G401 (cell line): ENCODE data around the gene ABLIM2. TPM values are rescaled to one million over a fixed set of nuclear protein-coding genes. Genes with fewer than 3 reads are reported as not detected.

ENCODE experiments used
- DNase-seq: peaks from one replicate; pipeline ENCODE4 v3.0.0-alpha.2; 2015; ENCODE audit warnings: low spot score
- in situ Hi-C: cut with HindIII; loops from 2 replicates; pipeline ENCODE4 v1.10.0; 2016; ENCODE audit warnings: low sequenced_read_pairs, mixed read lengths
- total RNA-seq: library from RNA; depleted of rRNA; stranded (reverse); fragments of >200 nt; shearing (Covaris generic); gene quantifications from 2 replicates; pipeline ENCODE4 v1.2.3, GENCODE V29; 2014

ABLIM2 gene
- total RNA-seq, 1 experiment from 2014 or later = 1.3 TPM

DNA sequence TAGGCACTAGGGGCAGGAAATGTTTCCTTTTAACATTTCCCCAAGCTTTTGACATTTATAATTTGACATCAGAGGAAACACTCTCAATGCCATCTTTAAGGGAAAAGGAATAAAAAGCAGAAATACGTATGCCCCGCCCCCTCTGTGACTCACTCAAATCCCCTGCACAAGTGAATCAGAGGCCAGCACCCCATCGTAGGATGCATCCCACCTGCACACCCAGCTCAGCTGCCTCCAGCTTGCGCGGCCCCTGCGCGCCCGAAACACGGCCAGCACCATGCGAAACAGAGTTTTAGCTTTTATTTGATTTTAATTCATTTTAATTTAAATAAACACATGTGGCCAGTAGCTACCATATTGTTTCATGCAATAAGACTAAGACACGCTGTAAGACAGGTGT, 29.5 kb downstream of the ABLIM2 start:
- no peak for DNase-seq
- in situ Hi-C loops = no loop called here

DNA sequence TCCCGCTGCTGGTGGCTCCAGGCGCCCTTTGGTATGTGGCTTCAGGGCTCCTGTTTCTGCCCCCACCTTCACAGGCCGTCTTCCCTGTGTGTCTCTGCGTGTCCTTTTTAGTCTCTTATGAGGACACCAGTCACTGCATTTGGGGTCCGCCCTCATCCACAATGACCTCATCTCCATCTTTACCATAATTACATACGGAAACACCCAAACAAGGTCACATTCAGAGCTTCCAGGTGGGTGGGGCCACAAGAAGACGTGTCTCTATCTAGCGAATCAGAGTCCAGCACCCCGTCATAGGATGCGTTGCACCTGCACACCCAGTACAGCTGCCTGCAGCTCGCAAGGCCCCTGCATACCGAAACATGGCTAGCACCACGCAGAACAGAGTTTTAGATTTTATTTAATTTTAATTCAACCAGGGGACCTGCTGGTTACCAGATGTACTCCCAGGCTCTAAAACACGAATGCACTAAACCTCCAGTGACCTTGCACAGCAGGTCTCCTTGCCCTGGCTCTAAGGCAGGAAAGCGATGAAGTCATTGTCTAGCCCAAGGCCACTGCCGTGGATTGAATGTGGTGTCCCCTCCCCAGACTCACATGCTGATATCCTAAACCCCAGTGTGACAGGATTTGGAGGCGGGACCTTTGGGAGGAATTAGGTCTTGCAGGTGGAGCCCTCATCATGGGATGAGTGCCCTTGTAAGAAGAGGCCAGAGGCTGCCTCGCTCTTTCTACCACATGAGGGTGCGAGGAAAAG, 30.3 kb downstream of the ABLIM2 start:
- in situ Hi-C loops = no loop called here
- DNase-seq = no peak

DNA sequence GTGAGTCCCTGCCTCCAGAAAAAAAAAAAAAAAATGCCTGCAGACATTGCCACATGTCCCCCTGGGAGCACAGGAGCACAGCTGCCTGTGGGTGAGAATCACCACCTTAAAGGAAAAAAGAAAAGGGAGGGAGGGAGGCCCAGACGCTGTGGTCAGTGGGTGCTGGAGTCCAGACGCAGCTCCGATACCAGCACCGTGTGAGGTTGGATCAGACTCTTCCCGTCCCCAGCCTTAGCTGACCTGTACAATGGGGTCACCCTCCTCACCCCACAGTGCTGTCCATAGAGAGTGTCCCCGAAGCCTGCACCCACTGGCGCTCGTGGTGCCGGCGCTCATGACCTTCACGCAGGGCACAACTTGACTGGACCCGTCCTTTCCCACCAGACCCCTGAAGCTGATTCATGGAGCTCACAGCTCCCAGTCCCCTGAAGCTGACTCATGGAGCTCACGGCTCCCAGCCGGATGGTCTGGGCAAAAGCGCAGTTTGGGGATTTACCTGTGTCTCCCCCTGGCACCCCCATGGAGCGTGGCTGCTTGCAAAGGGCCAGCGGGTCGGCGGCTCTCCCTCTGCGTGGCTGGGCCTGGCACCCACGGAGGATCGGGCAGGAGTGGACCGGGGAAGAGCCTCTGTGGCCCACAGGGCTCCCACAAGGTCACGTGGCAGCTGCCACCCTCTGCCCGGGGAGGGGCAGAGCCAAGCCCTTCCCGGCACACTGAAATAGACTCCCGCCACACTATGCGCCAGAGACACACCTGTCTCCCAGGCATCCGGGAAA, 31.4 kb downstream of the ABLIM2 start:
- in situ Hi-C loops = no loop called here
- no peak for DNase-seq

- in situ Hi-C loops = no loop called here
- DNase-seq = no peak
Measured at GRCh38 chr4:8126523-8126922, 32.1 kb downstream of the ABLIM2 start.

DNA sequence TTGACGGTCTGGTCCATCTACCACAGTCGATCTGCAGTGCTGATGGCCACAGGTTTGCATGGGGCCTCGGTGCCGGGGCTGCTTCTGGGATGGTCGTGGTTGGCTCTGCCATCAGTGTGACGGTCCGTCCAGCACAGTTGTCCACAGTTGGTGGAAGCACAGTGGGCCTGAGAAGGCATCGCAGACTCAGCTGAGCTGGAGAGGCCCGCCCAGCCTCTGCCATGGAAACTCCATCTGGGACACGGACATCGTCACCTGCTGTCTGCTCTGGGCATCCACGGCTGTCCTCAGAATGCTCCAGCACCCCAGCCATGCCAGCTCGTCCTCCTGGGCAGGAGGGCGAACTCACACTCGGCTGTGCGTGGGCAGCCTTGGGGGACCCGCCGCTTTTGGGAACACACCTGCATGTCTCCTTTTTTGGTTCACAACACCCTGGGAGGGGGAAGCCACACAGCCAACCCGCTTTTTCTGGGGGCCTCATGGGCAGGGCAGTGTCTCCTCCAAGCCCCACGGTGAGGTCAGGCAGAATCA, 33.0 kb downstream of the ABLIM2 start:
- in situ Hi-C loops = no loop called here
- no peak for DNase-seq

GRCh38 chr4:8123870-8124269, 34.7 kb downstream of the ABLIM2 start:
- in situ Hi-C loops = no loop called here
- no peak for DNase-seq

DNA sequence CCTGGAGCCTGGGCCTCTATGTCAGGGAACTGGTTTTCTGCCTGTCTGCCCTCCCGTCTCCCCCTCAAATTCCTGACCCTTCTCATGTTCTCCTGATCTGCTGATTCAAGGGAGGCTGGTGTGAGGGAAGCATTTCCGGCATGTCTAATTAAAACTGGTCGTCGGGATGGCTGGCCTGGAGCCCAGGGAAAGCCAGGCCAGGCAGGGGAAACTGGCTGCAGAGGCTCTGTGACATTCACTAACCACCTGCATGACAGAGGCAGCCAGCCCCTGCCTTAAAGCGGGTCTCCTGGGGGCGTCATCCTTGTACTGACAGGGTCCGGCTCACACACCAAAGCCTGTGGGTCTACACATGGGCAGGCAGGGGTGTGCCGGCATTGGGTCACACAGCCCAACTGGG, 35.2 kb downstream of the ABLIM2 start:
- DNase-seq = no peak
- in situ Hi-C loops = no loop called here

DNA sequence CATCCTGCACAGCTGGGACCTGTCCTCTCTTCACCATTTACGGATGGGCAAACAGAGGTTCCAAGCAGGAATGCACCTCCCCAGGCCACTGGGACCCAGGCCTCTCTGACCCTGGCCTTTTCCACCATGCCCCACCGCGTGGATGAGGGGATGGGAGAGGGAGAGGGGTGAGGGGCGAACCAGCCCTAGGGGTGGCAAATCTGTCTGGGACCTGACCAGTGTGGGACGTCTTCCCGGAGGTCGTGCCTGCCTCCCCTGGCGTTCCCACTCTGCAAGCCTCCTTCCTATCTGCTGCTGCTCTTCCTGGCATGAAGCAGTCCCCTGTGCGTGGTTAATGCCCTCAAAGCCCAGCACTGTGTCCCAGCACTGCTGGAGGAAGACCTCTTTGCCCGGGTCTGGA, 35.9 kb downstream of the ABLIM2 start:
- no peak for DNase-seq
- in situ Hi-C loops = no loop called here

- DNase-seq = no peak
- in situ Hi-C loops = no loop called here
Measured at GRCh38 chr4:8121292-8122015, 37.2 kb downstream of the ABLIM2 start.

DNA sequence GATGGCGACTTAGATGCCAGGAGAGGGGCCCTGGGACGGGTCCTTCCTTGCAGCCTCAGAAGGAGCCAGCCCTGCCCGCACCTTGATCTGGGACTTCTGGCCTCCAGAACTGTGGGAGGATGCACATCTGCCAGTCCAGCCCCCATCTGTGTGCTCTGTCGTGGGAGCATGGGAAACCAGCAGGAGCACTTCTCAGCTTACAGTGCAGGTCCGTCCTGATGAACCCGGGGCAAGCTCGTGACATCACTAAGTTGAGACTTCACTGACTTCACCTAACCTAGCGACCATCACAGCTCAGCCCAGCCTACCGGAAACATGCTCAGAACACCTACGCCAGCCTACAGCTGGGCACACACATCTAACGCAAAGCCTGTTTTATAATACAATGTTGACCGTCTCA, 38.1 kb downstream of the ABLIM2 start:
- no peak for DNase-seq
- in situ Hi-C loops = no loop called here

DNA sequence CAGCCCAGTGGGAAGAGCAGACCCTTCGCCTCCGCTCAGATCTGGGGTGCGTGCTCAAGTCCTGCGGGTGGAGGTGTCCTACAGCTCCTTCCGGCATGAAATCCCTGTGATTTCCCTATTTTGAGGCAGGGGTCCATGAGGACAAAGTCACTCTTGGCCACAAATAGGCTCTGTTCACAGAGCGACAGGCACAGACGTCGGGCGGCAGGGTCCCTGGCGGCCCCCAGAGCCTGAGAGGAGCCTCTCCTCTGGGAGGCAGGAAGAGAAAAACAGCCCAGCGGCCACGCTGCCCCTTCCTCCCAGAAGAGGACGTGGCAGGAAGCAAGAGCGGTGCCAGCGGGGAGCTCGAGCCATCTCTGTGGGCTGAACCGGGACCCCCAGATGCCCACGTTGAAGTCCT, 38.7 kb downstream of the ABLIM2 start:
- no peak for DNase-seq
- in situ Hi-C loops = no loop called here

DNA sequence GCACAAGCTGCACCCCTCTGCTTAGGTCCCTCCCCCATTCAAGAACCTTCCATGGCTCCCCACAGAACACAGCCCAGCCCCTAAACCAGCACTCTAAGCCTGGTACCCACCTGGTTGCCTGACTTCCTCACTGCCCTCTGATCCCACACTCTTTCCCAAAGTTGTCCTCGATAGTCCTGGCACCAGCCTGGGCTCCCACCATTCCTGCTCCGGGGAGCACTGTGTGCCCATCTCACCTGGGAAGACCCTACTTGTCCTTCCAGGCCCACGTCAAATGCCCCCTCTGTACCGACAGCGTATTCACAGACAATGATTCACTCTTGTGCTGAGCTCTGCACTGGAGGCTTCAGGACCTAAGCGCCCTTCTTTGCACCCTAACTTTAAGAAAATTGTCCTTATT, 40.1 kb downstream of the ABLIM2 start:
- in situ Hi-C loops = no loop called here
- DNase-seq = no peak

- no peak for DNase-seq
- in situ Hi-C loops = no loop called here
Measured at GRCh38 chr4:8118035-8118434, 40.6 kb downstream of the ABLIM2 start.

DNA sequence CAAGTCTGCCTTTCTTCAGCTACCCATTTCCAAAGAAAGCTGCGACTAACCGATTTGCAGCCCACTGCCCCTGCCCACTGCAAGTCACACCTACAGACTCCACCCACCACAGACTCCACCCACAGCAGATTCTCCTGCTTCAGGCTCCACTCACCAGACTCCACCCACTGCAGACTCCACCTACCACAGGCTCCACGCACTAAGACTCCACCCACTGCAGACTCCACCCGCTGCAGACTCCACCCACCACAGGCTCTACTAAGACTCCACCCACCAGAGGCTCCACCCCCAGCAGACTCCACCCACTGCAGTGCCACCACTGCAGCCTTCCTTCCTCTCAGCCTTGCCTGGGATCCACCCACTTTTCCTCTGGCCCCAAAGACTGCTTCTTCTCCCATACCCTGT, 41.3 kb downstream of the ABLIM2 start:
- in situ Hi-C loops = no loop called here
- DNase-seq = no peak

- in situ Hi-C loops = no loop called here
- DNase-seq = no peak
Measured at GRCh38 chr4:8115916-8116315, 42.7 kb downstream of the ABLIM2 start.

DNA sequence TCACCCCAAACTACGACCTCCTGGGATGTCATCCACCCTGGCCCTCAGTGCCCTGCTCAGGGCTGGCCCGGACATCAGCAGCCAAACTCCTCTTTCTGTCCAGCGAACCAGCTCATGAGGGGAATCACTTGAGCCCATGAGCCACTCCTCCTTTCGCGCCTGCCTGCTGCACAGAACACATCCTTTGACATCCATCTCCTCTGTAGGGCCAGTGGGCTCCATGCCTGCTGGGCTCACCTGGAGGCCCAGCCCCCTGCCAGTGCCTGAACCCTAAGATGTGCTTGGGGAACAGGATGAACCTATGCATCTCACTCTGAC, 43.5 kb downstream of the ABLIM2 start:
- in situ Hi-C loops = no loop called here
- no peak for DNase-seq

DNA sequence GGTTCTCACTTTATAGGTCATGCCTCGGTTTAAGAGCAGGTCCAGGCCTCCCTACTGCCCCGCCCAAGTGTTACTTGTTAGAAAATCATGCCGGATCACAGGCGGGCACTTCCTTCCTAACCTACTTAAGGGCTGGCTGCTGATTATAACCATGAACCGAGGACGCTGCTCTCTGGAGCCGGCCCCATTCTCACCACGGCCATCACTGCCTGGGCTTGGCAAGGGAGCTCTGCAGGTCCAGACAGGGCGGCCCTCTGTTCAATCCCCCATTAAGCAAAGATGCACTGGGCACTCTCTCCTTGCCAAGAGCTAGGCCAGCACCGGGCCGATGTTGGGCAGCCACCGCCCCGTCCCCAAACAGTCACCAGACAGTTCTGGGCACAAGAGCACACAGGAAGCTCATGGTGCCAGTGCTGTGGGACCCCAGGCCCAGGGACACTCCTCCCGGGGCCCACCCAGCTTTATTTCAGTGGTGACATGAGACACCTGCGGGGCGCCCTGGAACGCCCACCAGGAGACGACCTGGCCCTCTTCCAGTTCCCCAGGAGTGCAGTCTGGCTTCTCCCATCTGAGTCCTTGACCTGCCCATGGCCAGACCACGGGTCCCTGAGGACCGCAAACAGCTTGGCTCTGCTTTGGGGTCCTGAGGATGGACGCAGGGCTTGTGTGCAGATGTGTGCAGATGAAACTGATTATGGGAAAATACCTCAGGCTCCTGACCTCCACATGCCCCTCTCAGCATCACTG, 44.0 kb downstream of the ABLIM2 start:
- in situ Hi-C loops = no loop called here
- DNase-seq = peak; percentile 41

- in situ Hi-C loops = no loop called here
- no peak for DNase-seq
Measured at GRCh38 chr4:8113611-8114377, 44.8 kb downstream of the ABLIM2 start.

DNA sequence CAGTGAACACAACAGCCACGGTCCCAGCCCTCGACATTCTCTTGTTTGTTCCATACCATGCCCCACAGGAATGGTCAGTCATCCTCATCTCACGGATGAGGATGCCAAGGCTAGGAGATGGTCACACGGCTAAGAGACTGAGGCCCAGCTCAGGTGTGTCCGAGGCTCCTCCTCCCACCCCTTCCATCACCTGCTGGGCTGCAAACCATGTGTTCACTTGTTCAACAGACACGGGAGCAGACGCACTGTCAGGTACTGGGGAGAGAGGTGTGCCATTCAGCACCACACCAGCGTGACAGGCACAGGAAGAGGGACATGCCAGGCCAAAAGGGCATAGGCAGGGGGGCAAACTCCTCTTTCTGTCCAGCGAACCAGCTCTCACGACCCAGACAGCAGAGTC, 45.9 kb downstream of the ABLIM2 start:
- in situ Hi-C loops = no loop called here
- no peak for DNase-seq
